NCI-H2196 (cell line): ENCODE results near the gene CIRBP.
"Not testable (repeated sequence)": the region's sequence is repeated elsewhere in the genome, so short reads cannot be mapped to it uniquely, and the experiment has no call there.

ENCODE experiments used
- DNase-seq: peaks from one replicate; lab custom pipeline; 2025; ENCODE audit not compliant: unreplicated experiment; lab: John Stamatoyannopoulos, UW

CIRBP gene

DNA sequence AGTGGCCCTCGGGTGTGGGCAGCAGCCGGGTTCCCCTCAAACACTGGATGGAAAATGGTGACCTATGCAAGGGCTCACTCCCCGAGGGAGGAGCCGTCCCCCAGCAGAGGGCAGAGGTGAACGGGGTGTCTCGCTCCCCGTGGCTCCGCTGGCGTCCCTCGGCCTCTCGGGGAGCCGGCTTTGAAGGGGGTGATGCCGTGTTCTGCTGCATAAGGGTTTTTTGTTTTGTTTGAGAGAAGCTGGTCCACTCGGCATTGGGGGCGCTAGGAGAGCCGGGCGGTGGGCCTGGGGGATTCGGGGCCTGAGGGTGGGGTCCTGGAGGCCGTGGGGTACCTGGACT lies 20.5 kb downstream of the CIRBP start:
- DNase-seq, result no peak

DNA sequence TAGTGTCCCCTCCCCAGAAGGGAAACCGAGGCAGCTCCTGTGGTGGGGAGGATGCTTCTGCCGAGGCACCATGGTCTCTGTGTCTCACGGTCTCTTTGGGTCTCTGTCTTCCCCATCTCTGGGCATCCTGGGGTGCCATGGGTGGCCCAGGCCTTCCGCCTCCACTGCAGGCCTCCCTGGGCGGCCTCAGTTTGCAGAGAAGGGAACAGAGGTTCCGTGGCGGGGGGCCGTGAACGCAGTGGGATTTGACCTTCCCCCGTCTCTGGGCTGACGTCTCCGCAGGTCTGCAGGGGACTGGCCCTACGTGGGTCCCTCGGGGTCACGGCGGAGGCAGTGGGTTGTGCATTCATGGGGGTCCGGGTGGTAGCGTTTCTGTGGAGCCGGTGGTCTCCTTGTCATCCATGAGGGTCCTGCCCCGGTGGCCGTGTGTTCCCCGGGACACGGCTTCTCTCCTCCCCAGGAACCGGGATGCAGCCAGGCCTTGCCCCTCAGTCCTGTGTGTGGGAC lies 21.1 kb downstream of the CIRBP start:
- no peak for DNase-seq

- DNase-seq, result no peak
Observed at GRCh38 chr19:1290703-1291651, 21.8 kb downstream of the CIRBP start.

- DNase-seq, result no peak
Observed at GRCh38 chr19:1291761-1292418, 22.8 kb downstream of the CIRBP start.

- no peak for DNase-seq
Observed at GRCh38 chr19:1292419-1293151, 23.5 kb downstream of the CIRBP start.

DNA sequence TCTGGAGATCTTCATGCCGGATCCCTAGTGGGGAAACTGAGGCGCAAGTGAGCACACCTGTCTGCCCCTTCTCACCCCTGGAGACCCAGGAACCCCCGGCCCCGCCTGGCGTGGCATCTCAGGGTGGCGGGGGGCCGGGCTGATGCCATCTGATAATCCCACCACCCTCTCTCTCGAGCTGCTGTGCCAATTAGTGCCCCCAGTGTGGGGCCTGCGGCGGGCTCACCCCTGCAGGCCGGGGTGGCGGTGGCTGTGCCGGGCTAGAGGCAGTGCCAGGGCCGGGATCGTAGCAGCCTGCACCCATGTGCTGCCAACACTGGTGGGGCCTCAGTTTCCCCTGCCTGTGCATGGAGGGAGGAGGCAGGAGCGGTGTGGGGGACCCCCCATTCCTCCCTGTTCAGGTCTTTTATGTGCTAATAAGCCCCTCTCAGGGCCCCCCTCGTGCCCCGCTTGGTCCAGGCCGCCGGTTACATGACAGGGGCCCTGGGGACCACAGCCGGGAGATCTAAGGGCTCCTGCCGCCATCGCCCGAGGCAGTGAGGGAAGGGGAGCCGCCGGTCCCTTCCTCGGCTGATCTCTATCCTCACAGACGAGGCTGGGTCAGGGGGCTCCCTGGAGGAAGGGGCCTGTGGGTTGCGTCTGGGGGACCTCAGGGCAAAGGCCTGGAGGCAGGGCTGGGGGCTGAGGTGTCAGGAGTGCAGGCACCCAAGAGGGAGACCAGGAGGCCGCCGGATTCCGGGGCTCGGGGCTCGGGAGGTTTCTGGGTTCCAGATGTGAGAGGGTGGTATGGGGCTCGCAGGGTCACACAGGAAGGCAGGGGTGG lies 24.9 kb downstream of the CIRBP start:
- DNase-seq, result no peak

- no peak for DNase-seq
Observed at GRCh38 chr19:1294688-1295087, 25.6 kb downstream of the CIRBP start.

GRCh38 chr19:1295169-1296012 lies 26.3 kb downstream of the CIRBP start:
- no peak for DNase-seq

DNA sequence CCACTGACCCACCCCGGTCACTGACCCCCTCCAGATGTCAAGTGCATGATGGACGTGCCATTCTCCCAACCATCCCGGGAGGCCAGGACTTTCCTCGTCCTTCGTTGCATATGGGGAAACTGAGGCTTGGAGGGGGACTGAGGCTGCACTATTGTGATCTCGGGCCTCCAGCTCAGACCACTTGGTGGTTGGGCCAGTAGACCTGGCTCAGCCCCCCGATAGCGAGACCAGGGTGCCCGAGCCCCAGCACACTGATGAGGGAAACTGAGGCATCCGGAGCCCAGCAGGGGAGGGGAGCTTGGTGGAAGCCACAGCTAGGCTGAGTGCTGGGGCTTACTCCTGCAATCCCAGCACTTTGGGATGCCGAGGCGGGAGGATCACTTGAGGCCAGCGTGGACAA lies 26.9 kb downstream of the CIRBP start:
- no peak for DNase-seq

GRCh38 chr19:1296575-1297271 lies 27.6 kb downstream of the CIRBP start:
- DNase-seq, result no peak

DNA sequence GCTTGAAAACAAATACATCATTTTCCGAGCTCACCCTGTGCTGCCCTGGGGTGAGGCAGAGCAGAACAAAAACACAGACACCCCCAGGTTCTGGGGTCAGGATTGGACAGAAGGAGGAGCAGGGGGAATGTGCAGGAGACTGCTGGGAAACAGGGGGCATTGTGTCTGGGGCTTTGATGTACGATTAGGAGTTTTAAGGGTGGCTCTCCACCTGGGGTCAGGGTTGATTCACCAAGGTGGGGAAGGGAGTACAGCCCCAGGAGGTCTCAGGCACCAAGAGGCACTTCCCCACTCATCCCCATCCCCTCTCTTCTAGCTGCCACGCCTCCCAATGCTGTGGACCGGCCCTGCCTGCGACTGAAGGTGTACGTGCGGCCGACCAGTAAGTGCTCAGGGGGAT lies 29.1 kb downstream of the CIRBP start:
- no peak for DNase-seq

DNA sequence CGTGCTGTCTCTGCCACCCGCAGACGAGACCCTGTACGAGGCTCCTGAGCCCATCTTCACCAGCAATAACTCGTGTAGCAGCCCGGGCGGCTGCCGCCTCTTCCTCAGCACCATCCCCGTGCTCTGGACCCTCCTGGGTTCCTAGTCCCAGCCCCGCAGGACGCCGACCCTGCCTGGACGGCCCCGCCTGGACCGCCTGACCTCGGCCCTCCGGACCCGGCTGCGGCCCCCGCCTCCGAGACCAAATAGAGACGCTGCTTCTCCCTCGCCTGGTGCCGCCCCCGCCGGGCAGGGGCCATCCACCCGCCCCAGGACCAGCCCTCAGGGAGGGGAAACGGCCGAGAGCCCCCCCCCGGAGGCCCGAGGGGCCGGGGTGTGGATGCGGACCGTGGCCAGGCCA lies 30.7 kb downstream of the CIRBP start:
- no peak for DNase-seq

- DNase-seq, result no peak
Observed at GRCh38 chr19:1300744-1301490, 31.8 kb downstream of the CIRBP start.

DNA sequence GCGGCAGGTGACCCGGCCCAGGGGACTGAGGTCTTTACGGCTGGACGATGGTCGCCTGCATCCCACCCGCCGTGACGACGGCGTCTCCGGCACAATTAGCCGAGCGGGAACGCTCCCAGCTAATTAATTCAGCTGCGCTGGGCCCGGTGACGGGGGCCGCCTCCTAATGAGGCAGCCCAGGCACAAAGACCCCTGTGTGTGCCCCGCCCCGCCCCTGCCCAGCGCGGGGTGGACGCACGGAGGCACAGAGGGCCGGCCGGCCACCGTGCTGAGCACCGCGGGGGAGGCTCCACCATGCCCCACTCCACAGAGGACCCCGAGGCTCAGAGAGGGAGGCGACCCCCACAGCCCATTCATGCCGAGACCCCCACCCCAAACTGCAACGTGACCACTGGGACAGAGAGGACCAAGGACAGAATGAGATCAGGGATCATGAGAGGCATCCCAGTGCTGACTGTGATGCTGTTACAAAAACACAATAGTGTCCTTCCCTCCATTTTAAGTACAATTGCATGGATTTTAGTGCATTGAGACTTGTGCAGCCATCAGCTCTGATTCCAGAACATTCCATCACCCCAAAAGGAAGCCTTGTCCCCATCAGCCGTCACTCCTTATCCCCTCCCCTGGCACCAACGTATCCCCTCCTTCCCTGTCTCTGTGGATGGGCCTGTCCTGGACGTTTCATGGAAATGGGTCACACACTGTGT lies 33.6 kb downstream of the CIRBP start:
- no peak for DNase-seq

- DNase-seq, result no peak
Observed at GRCh38 chr19:1304197-1304924, 35.2 kb downstream of the CIRBP start.

- not testable (repeated sequence) for DNase-seq
Observed at GRCh38 chr19:1305354-1305753, 36.2 kb downstream of the CIRBP start.

DNA sequence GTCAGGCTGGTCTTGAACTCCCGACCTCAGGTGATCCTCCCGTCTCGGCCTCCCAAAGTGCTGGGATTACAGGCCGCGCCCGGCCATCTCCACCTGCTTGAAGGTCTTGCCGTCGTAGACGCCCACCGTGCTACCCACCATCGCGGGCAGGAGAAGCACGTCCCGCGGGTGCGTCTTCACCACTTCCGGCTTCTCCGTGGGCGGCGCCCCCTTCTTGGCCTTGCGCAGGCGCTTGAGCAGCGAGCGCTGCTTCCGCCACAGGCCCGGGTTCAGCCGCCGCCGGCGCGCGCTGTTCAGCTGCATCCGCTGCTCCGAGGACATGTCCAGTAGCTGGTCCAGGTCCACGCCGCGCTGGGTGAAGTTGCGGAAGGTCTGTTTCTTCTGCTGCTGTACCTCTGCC lies 38.2 kb downstream of the CIRBP start:
- DNase-seq, result no peak
